GM19438 (cell line): ENCODE results near the gene PRXL2A.

ENCODE experiments used
- ATAC-seq: cut with Tn5 transposase; IDR thresholded peaks from one replicate; pipeline ENCODE4 v1.9.1; 2021; ENCODE audit warnings: low read depth; ENCODE audit not compliant: unreplicated experiment

The PRXL2A gene

GRCh38 chr10:80443531-80443974 lies 35.2 kb downstream of the PRXL2A start:
- peak; percentile 47 for ATAC-seq

GRCh38 chr10:80444124-80444523 lies 35.8 kb downstream of the PRXL2A start:
- ATAC-seq = no peak

GRCh38 chr10:80444646-80445319 lies 36.4 kb downstream of the PRXL2A start:
- ATAC-seq = peak; percentile 76

GRCh38 chr10:80447436-80448190 lies 39.3 kb downstream of the PRXL2A start:
- ATAC-seq = no peak

GRCh38 chr10:80448209-80448942 lies 40.0 kb downstream of the PRXL2A start:
- no peak for ATAC-seq

- no peak for ATAC-seq
These were observed 41.2 kb downstream of the PRXL2A start for GRCh38 chr10:80449520-80449919.

- ATAC-seq = no peak
These were observed 42.8 kb downstream of the PRXL2A start for GRCh38 chr10:80451132-80451531.

- ATAC-seq = no peak
These were observed 43.7 kb downstream of the PRXL2A start for GRCh38 chr10:80452069-80452468.

GRCh38 chr10:80452640-80453039 lies 44.3 kb downstream of the PRXL2A start:
- ATAC-seq = no peak

GRCh38 chr10:80453056-80453841 lies 44.9 kb downstream of the PRXL2A start:
- ATAC-seq = no peak

GRCh38 chr10:80453842-80454512 lies 45.6 kb downstream of the PRXL2A start, which contains the start of gene TSPAN14:
TSS of gene TSPAN14 (plus strand) at chr10:80454310. CDS start at chr10:80489234, 34,924 bp downstream.
- ATAC-seq = peak; percentile 53

GRCh38 chr10:80454513-80455460 lies 46.4 kb downstream of the PRXL2A start:
- ATAC-seq = peak; percentile 17

GRCh38 chr10:80455461-80456349 lies 47.4 kb downstream of the PRXL2A start:
- no peak for ATAC-seq

- no peak for ATAC-seq
These were observed 49.4 kb downstream of the PRXL2A start for GRCh38 chr10:80457554-80458262.

GRCh38 chr10:80458263-80458625 lies 49.9 kb downstream of the PRXL2A start:
- ATAC-seq = no peak

- no peak for ATAC-seq
These were observed 50.3 kb downstream of the PRXL2A start for GRCh38 chr10:80458638-80459037.
